Measurements from ENCODE around the gene METTL8. TPM values are rescaled to one million over a fixed set of nuclear protein-coding genes. Genes with fewer than 3 reads are reported as not detected.

Gene METTL8
- total RNA-seq, 1 experiment from 2014 or later, result 25.7 TPM

DNA sequence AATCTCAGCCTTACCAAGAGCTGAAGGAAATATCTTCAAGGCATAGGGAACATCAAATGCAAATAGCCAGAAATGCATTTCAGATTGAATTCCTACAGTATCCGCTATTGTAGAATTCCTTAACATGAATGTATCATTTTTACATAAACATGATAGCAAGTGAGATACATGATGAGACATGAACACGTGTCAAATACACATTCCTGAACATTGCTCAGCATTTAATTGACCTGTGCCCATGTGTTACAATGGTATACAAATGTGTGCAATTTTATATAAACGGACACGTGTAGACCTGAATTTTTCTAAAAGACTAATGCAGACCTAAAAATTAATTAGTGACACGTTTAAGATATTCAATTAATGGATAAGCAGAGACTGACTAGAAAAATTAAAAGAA is 140.1 kb downstream of the METTL8 start:
- no peaks in the 10 kb centered on the region for H3K36me3 ChIP-seq (ENCODE audit: control insufficient read depth, insufficient read depth, low read length)
- ChIA-PET POLR2A (no interaction called here), CTCF (no interaction called here)
- H3K36me3 Mint-ChIP-seq (ENCODE audit: insufficient read depth, unreplicated experiment), result no peaks in the 10 kb centered on the region
- H3K9me3 Mint-ChIP-seq (ENCODE audit: unreplicated experiment), result no peaks in the 10 kb centered on the region
- H3K4me1 Mint-ChIP-seq (ENCODE audit: low read depth, unreplicated experiment), result no peaks in the 10 kb centered on the region
- DNase-seq, result no peak
- TF ChIP-seq, protein P1, sequence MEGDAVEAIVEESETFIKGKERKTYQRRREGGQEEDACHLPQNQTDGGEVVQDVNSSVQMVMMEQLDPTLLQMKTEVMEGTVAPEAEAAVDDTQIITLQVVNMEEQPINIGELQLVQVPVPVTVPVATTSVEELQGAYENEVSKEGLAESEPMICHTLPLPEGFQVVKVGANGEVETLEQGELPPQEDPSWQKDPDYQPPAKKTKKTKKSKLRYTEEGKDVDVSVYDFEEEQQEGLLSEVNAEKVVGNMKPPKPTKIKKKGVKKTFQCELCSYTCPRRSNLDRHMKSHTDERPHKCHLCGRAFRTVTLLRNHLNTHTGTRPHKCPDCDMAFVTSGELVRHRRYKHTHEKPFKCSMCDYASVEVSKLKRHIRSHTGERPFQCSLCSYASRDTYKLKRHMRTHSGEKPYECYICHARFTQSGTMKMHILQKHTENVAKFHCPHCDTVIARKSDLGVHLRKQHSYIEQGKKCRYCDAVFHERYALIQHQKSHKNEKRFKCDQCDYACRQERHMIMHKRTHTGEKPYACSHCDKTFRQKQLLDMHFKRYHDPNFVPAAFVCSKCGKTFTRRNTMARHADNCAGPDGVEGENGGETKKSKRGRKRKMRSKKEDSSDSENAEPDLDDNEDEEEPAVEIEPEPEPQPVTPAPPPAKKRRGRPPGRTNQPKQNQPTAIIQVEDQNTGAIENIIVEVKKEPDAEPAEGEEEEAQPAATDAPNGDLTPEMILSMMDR (IDR thresholded peaks at IDR 0.05; ENCODE audit: insufficient read depth in 1 of 2, low read depth in 1 of 2, low read length in 1 of 2, severe bottlenecking in 1 of 2, unreplicated experiment in 1 of 2), result no peak
- no peak overlapping the region for H3K4me3 Mint-ChIP-seq (ENCODE audit: unreplicated experiment)
- H3K27me3 Mint-ChIP-seq (ENCODE audit: insufficient read depth, unreplicated experiment), result peaks cover 2% of the 10 kb centered on the region
- no peaks in the 10 kb centered on the region for H3K9me3 ChIP-seq
- no peak overlapping the region for H3K4me3 ChIP-seq (ENCODE audit: low read depth, low read length)
- no peak overlapping the region for H3K27ac Mint-ChIP-seq (ENCODE audit: unreplicated experiment)
- no peaks in the 10 kb centered on the region for H3K27me3 ChIP-seq (replicated peaks; ENCODE audit: control insufficient read depth, insufficient read depth, low read length)
- no TSS peak for BruUV-seq (replicated peaks)
- intact Hi-C loops (cut with micrococcal nuclease; ENCODE audit: unreplicated experiment), result no loop called here
- no peaks in the 10 kb centered on the region for H3K4me1 ChIP-seq

DNA sequence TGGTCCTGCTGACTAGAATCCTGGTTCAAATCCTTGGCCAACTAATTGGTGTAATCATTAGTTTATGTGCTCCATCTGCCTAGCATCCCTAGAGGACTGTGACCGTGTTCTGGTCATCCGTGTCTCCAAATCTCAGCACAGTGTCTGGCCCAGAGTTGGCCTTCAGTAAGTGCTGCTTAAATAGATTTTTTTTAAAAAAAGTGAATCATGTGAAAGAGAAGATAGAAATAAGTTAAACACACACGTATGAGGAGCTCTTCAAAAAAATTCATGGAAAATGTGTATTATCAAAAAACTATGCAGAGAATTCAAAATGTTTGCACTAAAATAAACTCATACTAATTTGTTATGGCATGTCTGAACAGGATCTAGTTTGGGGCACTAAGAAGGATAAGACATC is 143.8 kb downstream of the METTL8 start:
- Histone ChIP-seq H3K27me3 (replicated peaks; ENCODE audit: control insufficient read depth, insufficient read depth, low read length) (no peaks in the 10 kb centered on the region), H3K4me1 (peaks cover 10% of the 10 kb centered on the region), H3K36me3 (ENCODE audit: control insufficient read depth, insufficient read depth, low read length) (no peaks in the 10 kb centered on the region), H3K9me3 (no peaks in the 10 kb centered on the region), H3K4me3 (ENCODE audit: low read depth, low read length) (no peak overlapping the region)
- Mint-ChIP-seq H3K9me3 (ENCODE audit: unreplicated experiment) (no peaks in the 10 kb centered on the region), H3K4me1 (ENCODE audit: low read depth, unreplicated experiment) (peaks cover 7% of the 10 kb centered on the region), H3K27me3 (ENCODE audit: insufficient read depth, unreplicated experiment) (peaks cover 2% of the 10 kb centered on the region), H3K27ac (ENCODE audit: unreplicated experiment) (no peak overlapping the region), H3K4me3 (ENCODE audit: unreplicated experiment) (no peak overlapping the region), H3K36me3 (ENCODE audit: insufficient read depth, unreplicated experiment) (no peaks in the 10 kb centered on the region)
- CTCF ChIA-PET, result no interaction called here
- TF ChIP-seq, protein P1 (IDR thresholded peaks at IDR 0.05; ENCODE audit: insufficient read depth in 1 of 2, low read depth in 1 of 2, low read length in 1 of 2, severe bottlenecking in 1 of 2, unreplicated experiment in 1 of 2), result no peak
- intact Hi-C loops (cut with micrococcal nuclease; ENCODE audit: unreplicated experiment), result no loop called here
- no peak for DNase-seq
- POLR2A ChIA-PET, result no interaction called here
- BruUV-seq (replicated peaks), result no TSS peak

DNA sequence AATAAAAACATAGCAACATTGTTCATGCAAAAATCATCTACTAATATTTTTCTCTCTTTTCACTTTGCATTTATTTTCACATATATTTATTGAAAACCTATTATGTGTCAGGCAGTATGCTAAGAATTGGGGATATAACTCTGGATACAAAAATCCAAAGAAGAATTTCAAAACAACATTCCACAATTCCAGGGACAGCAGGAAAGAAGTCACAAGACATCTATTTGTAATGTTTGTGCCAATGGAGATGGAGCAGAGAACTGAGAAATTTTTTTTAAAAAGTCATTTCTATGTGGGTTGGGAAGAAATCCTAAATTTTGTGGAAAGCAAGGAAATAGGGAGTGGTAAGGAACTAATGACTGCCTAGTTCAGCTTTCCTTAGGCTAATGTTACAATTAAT is 144.5 kb downstream of the METTL8 start:
- H3K36me3 Mint-ChIP-seq (ENCODE audit: insufficient read depth, unreplicated experiment), result no peaks in the 10 kb centered on the region
- Histone ChIP-seq H3K27me3 (replicated peaks; ENCODE audit: control insufficient read depth, insufficient read depth, low read length) (no peaks in the 10 kb centered on the region), H3K36me3 (ENCODE audit: control insufficient read depth, insufficient read depth, low read length) (no peaks in the 10 kb centered on the region), H3K4me1 (peaks cover 10% of the 10 kb centered on the region), H3K9me3 (no peaks in the 10 kb centered on the region), H3K4me3 (ENCODE audit: low read depth, low read length) (no peak overlapping the region)
- no peaks in the 10 kb centered on the region for H3K27me3 Mint-ChIP-seq (ENCODE audit: insufficient read depth, unreplicated experiment)
- no peaks in the 10 kb centered on the region for H3K9me3 Mint-ChIP-seq (ENCODE audit: unreplicated experiment)
- H3K27ac Mint-ChIP-seq (ENCODE audit: unreplicated experiment), result no peak overlapping the region
- POLR2A ChIA-PET, result no interaction called here
- no peak for DNase-seq
- intact Hi-C loops (cut with micrococcal nuclease; ENCODE audit: unreplicated experiment), result no loop called here
- H3K4me1 Mint-ChIP-seq (ENCODE audit: low read depth, unreplicated experiment), result peaks cover 7% of the 10 kb centered on the region
- CTCF ChIA-PET, result no interaction called here
- BruUV-seq (replicated peaks), result no TSS peak
- TF ChIP-seq, protein P1 (IDR thresholded peaks at IDR 0.05; ENCODE audit: insufficient read depth in 1 of 2, low read depth in 1 of 2, low read length in 1 of 2, severe bottlenecking in 1 of 2, unreplicated experiment in 1 of 2), result no peak
- no peak overlapping the region for H3K4me3 Mint-ChIP-seq (ENCODE audit: unreplicated experiment)
